ENCODE measurements around the gene PRKCE.
"Not testable (repeated sequence)": the region's sequence is repeated elsewhere in the genome, so short reads cannot be mapped to it uniquely, and the experiment has no call there.

- TF ChIP-seq, protein P1, sequence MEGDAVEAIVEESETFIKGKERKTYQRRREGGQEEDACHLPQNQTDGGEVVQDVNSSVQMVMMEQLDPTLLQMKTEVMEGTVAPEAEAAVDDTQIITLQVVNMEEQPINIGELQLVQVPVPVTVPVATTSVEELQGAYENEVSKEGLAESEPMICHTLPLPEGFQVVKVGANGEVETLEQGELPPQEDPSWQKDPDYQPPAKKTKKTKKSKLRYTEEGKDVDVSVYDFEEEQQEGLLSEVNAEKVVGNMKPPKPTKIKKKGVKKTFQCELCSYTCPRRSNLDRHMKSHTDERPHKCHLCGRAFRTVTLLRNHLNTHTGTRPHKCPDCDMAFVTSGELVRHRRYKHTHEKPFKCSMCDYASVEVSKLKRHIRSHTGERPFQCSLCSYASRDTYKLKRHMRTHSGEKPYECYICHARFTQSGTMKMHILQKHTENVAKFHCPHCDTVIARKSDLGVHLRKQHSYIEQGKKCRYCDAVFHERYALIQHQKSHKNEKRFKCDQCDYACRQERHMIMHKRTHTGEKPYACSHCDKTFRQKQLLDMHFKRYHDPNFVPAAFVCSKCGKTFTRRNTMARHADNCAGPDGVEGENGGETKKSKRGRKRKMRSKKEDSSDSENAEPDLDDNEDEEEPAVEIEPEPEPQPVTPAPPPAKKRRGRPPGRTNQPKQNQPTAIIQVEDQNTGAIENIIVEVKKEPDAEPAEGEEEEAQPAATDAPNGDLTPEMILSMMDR (conservative IDR thresholded peaks at IDR 0.05 in 1 of 2, IDR thresholded peaks at IDR 0.05 in 1 of 2; ENCODE audit: extremely low read depth in 1 of 2, insufficient read depth in 1 of 2, low read depth in 1 of 2, low read length in 2 of 2) = not testable (repeated sequence)
- not testable (repeated sequence) for TF ChIP-seq EZH2 (IDR thresholded peaks at IDR 0.05; ENCODE audit: borderline replicate concordance, low read length)
Measured at GRCh38 chr2:45716432-45716831, 65.0 kb downstream of the PRKCE start.

Data from mammary epithelial cell (primary cell).